Thymus (tissue), 11 donors: ENCODE measurements around the gene PKN1. TPM values are rescaled to one million over a fixed set of nuclear protein-coding genes. Genes with fewer than 3 reads are reported as not detected.

Experiments used
- DNase-seq, 9 donors: peaks; one replicate each; pipeline ENCODE4 v3.0.0-alpha.2; 2013; ENCODE audit warnings: low spot score in 9 of 9, low read depth in 6 of 9, missing footprints in 1 of 9
- H3K27ac ChIP-seq, 2 donors: one replicate each; pipeline ENCODE4 v1.5.1; 2013; ENCODE audit warnings: control low read depth in 1 of 2, low read depth in 1 of 2, low read length in 1 of 2, mild to moderate bottlenecking in 1 of 2, moderate library complexity in 1 of 2
- H3K27me3 ChIP-seq, 2 donors: one replicate each; pipeline ENCODE4 v1.5.1; 2013; ENCODE audit warnings: low read length in 1 of 2; ENCODE audit not compliant: control insufficient read depth in 2 of 2, insufficient read depth in 1 of 2
- H3K36me3 ChIP-seq, 2 donors: one replicate each; pipeline ENCODE4 v1.5.1; 2013; ENCODE audit warnings: low read length in 1 of 2, mild to moderate bottlenecking in 1 of 2, moderate library complexity in 1 of 2; ENCODE audit not compliant: control insufficient read depth in 2 of 2, insufficient read depth in 2 of 2
- H3K4me1 ChIP-seq, 2 donors: one replicate each; pipeline ENCODE4 v1.5.1; 2013; ENCODE audit warnings: low read length in 2 of 2; ENCODE audit not compliant: control insufficient read depth in 2 of 2, insufficient read depth in 2 of 2
- H3K4me3 ChIP-seq, 2 donors: one replicate each; pipeline ENCODE4 v1.5.1; 2013; ENCODE audit warnings: low read length in 2 of 2, control low read depth in 1 of 2, mild to moderate bottlenecking in 1 of 2
- H3K9me3 ChIP-seq, 2 donors: one replicate each; pipeline ENCODE4 v1.5.1; 2013; ENCODE audit warnings: low read length in 1 of 2, mild to moderate bottlenecking in 1 of 2; ENCODE audit not compliant: control insufficient read depth in 2 of 2, insufficient read depth in 1 of 2
- WGBS: extraction: QIAGEN DNeasy Blood & Tissue Kit; methylation state at CpG from one replicate; pipeline ENCODE4 v1.1.7; 2013; 5-methylcytosine and 5-hydroxymethylcytosine counted together
- polyA plus RNA-seq: library from polyadenylated mRNA; stranded (reverse); fragments of 200-250 nt; gene quantifications from one replicate; pipeline ENCODE4 v1.2.3, GENCODE V29; 2013
- total RNA-seq: library from RNA; stranded (reverse); fragments of 120-200 nt; gene quantifications from one replicate; pipeline ENCODE4 v1.2.4, GENCODE V29; 2013
- donor health status: healthy.

Gene PKN1
- total and polyA plus RNA-seq, 2 donors: 64.6 to 86.4 TPM

GRCh38 chr19:14418856-14419105 lies 14.3 kb upstream of the PKN1 start:
- H3K4me3 ChIP-seq: peak overlapping the region; percentile 64 to 79
- WGBS: under 1% methylated on average over 23 of the region's 23 CpGs
- H3K27me3 ChIP-seq: no peaks in the 10 kb centered on the region
- peaks cover 15 to 33% of the 10 kb centered on the region in 2 donors for H3K4me1 ChIP-seq
- H3K27ac ChIP-seq: peak overlapping the region; percentile 95 to 97
- peak in 1 of 9 donors; percentile 67 for DNase-seq
- H3K36me3 ChIP-seq: peaks cover 11 to 31% of the 10 kb centered on the region in 2 donors
- H3K9me3 ChIP-seq: peaks cover 0 to 6% of the 10 kb centered on the region in 2 donors

GRCh38 chr19:14419106-14419813 lies 13.8 kb upstream of the PKN1 start, which contains the start of gene DDX39A:
TSS of gene DDX39A (minus strand) at chr19:14419341. CDS start at chr19:14413220, 6,121 bp downstream.
- H3K9me3 ChIP-seq: peaks cover 0 to 6% of the 10 kb centered on the region in 2 donors
- peak within 1 kb of the TSS; percentile 64 to 79 for H3K4me3 ChIP-seq
- 1% methylated on average over 57 of the region's 57 CpGs for whole genome bisulfite sequencing
- no peaks in the 10 kb centered on the region for H3K27me3 ChIP-seq
- H3K27ac ChIP-seq: peak within 1 kb of the TSS; percentile 95 to 97
- peaks cover 15 to 33% of the 10 kb centered on the region in 2 donors for H3K4me1 ChIP-seq
- H3K36me3 ChIP-seq: peaks cover 8 to 28% of the 10 kb centered on the region in 2 donors
- DNase-seq: peak; percentile 92 to 100 (median 97)

GRCh38 chr19:14425696-14426138 lies 7.4 kb upstream of the PKN1 start:
- Histone ChIP-seq H3K27me3 (peaks cover 0 to 2% of the 10 kb centered on the region in 2 donors), H3K9me3 (no peaks in the 10 kb centered on the region), H3K4me3 (no peak overlapping the region), H3K4me1 (no peaks in the 10 kb centered on the region), H3K27ac (no peak overlapping the region), H3K36me3 (no peaks in the 10 kb centered on the region)
- no peak for DNase-seq
- 96% methylated on average over 7 of the region's 7 CpGs for WGBS

- 89% methylated on average over 2 of the region's 2 CpGs for WGBS
These were observed 5.6 kb upstream of the PKN1 start for GRCh38 chr19:14427461-14427860.

GRCh38 chr19:14428882-14429416 lies 4.2 kb upstream of the PKN1 start:
- Histone ChIP-seq H3K4me3 (no peak overlapping the region), H3K4me1 (peaks cover 7 to 17% of the 10 kb centered on the region in 2 donors), H3K27ac (no peak overlapping the region), H3K9me3 (no peaks in the 10 kb centered on the region), H3K27me3 (peaks cover 0 to 10% of the 10 kb centered on the region in 2 donors), H3K36me3 (no peaks in the 10 kb centered on the region)
- no peak for DNase-seq
- WGBS: 96% methylated on average over 4 of the region's 4 CpGs

More at GRCh38 chr19:14427461-14427860, 5.6 kb upstream of the PKN1 start:
- Histone ChIP-seq H3K27me3 (peaks cover 0 to 10% of the 10 kb centered on the region in 2 donors), H3K4me1 (peaks cover 0 to 7% of the 10 kb centered on the region in 2 donors), H3K27ac (no peak overlapping the region), H3K36me3 (no peaks in the 10 kb centered on the region), H3K4me3 (no peak overlapping the region), H3K9me3 (no peaks in the 10 kb centered on the region)
- no peak for DNase-seq

- peaks cover 0 to 10% of the 10 kb centered on the region in 2 donors for H3K27me3 ChIP-seq
- H3K27ac ChIP-seq: no peak overlapping the region
- peaks cover 0 to 4% of the 10 kb centered on the region in 2 donors for H3K9me3 ChIP-seq
- H3K36me3 ChIP-seq: peaks cover 0 to 4% of the 10 kb centered on the region in 2 donors
- peaks cover 9 to 30% of the 10 kb centered on the region in 2 donors for H3K4me1 ChIP-seq
- H3K4me3 ChIP-seq: no peak overlapping the region
- WGBS: 74% methylated on average over 3 of the region's 3 CpGs
- DNase-seq: no peak
These were observed 2.4 kb upstream of the PKN1 start for GRCh38 chr19:14430712-14431111.

GRCh38 chr19:14433554-14434501 lies 722 bp downstream of the PKN1 start:
- H3K27me3 ChIP-seq: peaks cover 0 to 10% of the 10 kb centered on the region in 2 donors
- peaks cover 9 to 32% of the 10 kb centered on the region in 2 donors for H3K4me1 ChIP-seq
- H3K36me3 ChIP-seq: peaks cover 0 to 4% of the 10 kb centered on the region in 2 donors
- peak overlapping the region; percentile 70 to 73 for H3K4me3 ChIP-seq
- peak in 4 of 9 donors; percentile 44 to 71 (median 47) for DNase-seq
- peak overlapping the region; percentile 50 to 54 for H3K27ac ChIP-seq
- H3K9me3 ChIP-seq: peaks cover 0 to 4% of the 10 kb centered on the region in 2 donors
- WGBS: 5% methylated on average over 52 of the region's 52 CpGs

GRCh38 chr19:14434543-14435319 lies 1.6 kb downstream of the PKN1 start:
- DNase-seq: no peak
- Histone ChIP-seq H3K4me1 (peaks cover 9 to 41% of the 10 kb centered on the region in 2 donors), H3K27me3 (peaks cover 0 to 10% of the 10 kb centered on the region in 2 donors), H3K4me3 (peak overlapping the region in 1 of 2 donors; percentile 70), H3K9me3 (peaks cover 0 to 4% of the 10 kb centered on the region in 2 donors), H3K36me3 (peaks cover 0 to 4% of the 10 kb centered on the region in 2 donors), H3K27ac (peak overlapping the region in 1 of 2 donors; percentile 11)
- WGBS: 90% methylated on average over 23 of the region's 23 CpGs
